Loucy (cell line): ENCODE data around the gene FAM13C.

ENCODE experiments used
- EZH2phosphoT487 ChIP-seq: fragments of 200-600 bp; IDR thresholded peaks from 2 replicates; pipeline ENCODE4 v1.6.1; 2018; ENCODE audit warnings: antibody characterized with exemption, mild to moderate bottlenecking, moderate library complexity, borderline replicate concordance
- TF ChIP-seq, protein P1 (sequence below): fragments of 200-600 bp; sonication (generic); conservative IDR thresholded peaks from 2 replicates; pipeline ENCODE4 v1.5.1; 2014; ENCODE audit warnings: mild to moderate bottlenecking, antibody characterized with exemption, low read length

GRCh38 chr10:59372543-59372942, 10.2 kb upstream of the FAM13C start:
- TF ChIP-seq, protein P1, sequence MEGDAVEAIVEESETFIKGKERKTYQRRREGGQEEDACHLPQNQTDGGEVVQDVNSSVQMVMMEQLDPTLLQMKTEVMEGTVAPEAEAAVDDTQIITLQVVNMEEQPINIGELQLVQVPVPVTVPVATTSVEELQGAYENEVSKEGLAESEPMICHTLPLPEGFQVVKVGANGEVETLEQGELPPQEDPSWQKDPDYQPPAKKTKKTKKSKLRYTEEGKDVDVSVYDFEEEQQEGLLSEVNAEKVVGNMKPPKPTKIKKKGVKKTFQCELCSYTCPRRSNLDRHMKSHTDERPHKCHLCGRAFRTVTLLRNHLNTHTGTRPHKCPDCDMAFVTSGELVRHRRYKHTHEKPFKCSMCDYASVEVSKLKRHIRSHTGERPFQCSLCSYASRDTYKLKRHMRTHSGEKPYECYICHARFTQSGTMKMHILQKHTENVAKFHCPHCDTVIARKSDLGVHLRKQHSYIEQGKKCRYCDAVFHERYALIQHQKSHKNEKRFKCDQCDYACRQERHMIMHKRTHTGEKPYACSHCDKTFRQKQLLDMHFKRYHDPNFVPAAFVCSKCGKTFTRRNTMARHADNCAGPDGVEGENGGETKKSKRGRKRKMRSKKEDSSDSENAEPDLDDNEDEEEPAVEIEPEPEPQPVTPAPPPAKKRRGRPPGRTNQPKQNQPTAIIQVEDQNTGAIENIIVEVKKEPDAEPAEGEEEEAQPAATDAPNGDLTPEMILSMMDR = no peak
- no peak for TF ChIP-seq EZH2phosphoT487
